HepG2 (cell line): ENCODE measurements around the gene LRPAP1. TPM values are rescaled to one million over a fixed set of nuclear protein-coding genes. Genes with fewer than 3 reads are reported as not detected.
A peak's percentile ranks its signal among the peaks of the same experiment; 100 is the strongest.
"Not testable (repeated sequence)": the region's sequence is repeated elsewhere in the genome, so short reads cannot be mapped to it uniquely, and the experiment has no call there.

Experiments
- FOSL2 ChIP-seq: sonication (generic); formaldehyde crosslinking; IDR thresholded peaks from 2 replicates; pipeline ENCODE4 v1.4.0; 2020; ENCODE audit warnings: missing genetic modification reagents
- FOXA3 ChIP-seq: IDR thresholded peaks from 2 replicates; pipeline ENCODE4 v1.6.1; 2016; ENCODE audit warnings: missing genetic modification reagents, missing compliant biosample characterization
- HMG20A ChIP-seq: IDR thresholded peaks from 2 replicates; pipeline ENCODE4 v1.6.1; 2016; ENCODE audit warnings: borderline replicate concordance
- SAP130 ChIP-seq: IDR thresholded peaks from 2 replicates; pipeline ENCODE4 v1.6.1; 2016; ENCODE audit warnings: low read depth
- THAP11 ChIP-seq: IDR thresholded peaks from 2 replicates; pipeline ENCODE4 v1.6.1; 2016; ENCODE audit warnings: missing biosample characterization, missing genetic modification reagents
- ZNF121 ChIP-seq: sonication (generic); formaldehyde crosslinking; IDR thresholded peaks from 2 replicates; pipeline ENCODE4 v1.5.0; 2020; ENCODE audit warnings: mild to moderate bottlenecking, missing genetic modification reagents
- ZNF331 ChIP-seq: sonication (generic); formaldehyde crosslinking; IDR thresholded peaks from 2 replicates; pipeline ENCODE4 v1.4.0; 2020; ENCODE audit warnings: missing genetic modification reagents
- ZNF644 ChIP-seq: IDR thresholded peaks from 2 replicates; pipeline ENCODE4 v1.6.1; 2016; ENCODE audit warnings: low read depth
- ZNF746 ChIP-seq: sonication (generic); formaldehyde crosslinking; IDR thresholded peaks from 2 replicates; pipeline ENCODE4 v1.8.0; 2022; ENCODE audit warnings: mild to moderate bottlenecking, missing genetic modification reagents
- ZNF83 ChIP-seq: sonication (generic); formaldehyde crosslinking; IDR thresholded peaks from 2 replicates; pipeline ENCODE4 v1.4.0; 2020; ENCODE audit warnings: missing genetic modification reagents, mild to moderate bottlenecking, borderline replicate concordance
- polyA plus RNA-seq, 8 experiments: library from polyadenylated mRNA; depleted of rRNA in 3 of 8; stranded (reverse) in 7 of 8; unstranded in 1 of 8; fragments of >200 nt; fragmentation: Illumina TruSeq in 4 of 8; extraction: Trizol in 4 of 8; gene quantifications; 2 replicates each; pipeline versions ENCODE4 v1.2.1 to v1.2.3, GENCODE V29; 2011 to 2016; ENCODE audit warnings: low read depth in 4 of 8, missing spikeins in 1 of 8, mixed read lengths in 1 of 8; ENCODE audit not compliant: insufficient read depth in 1 of 8
- total RNA-seq, 5 experiments: library from RNA; depleted of rRNA; stranded (reverse); fragments of >200 nt; fragmentation: Illumina TruSeq; extraction: Trizol; gene quantifications; 2 replicates each; pipeline ENCODE4 v1.2.3, GENCODE V29; 2016; ENCODE audit warnings: low read depth in 1 of 5
- TF ChIP-seq, protein P1 (sequence below), 2 experiments: fragments of 450-650 bp in 1 of 2; sonication (generic) in 1 of 2; formaldehyde crosslinking in 1 of 2; IDR thresholded peaks; 2 replicates each; pipeline versions ENCODE4 v1.6.1 to v1.8.0; 2016 to 2022; ENCODE audit warnings: antibody characterized with exemption in 1 of 2, mild to moderate bottlenecking in 1 of 2, missing genetic modification reagents in 1 of 2
- TF ChIP-seq, protein P2 (sequence below): sonication (generic); formaldehyde crosslinking; IDR thresholded peaks from 2 replicates; pipeline ENCODE4 v1.4.0; 2020; ENCODE audit warnings: missing genetic modification reagents
- TF ChIP-seq, protein P3 (sequence below): sonication (generic); formaldehyde crosslinking; IDR thresholded peaks from 2 replicates; pipeline ENCODE4 v1.4.0; 2020; ENCODE audit warnings: missing genetic modification reagents, borderline replicate concordance
- TF ChIP-seq, protein P4 (sequence below): fragments of 450-650 bp; IDR thresholded peaks from 2 replicates; pipeline ENCODE4 v1.6.1; 2016

The LRPAP1 gene
- total and polyA plus RNA-seq, 2 of the 13 experiments (the other 11 are each of a cell fraction or from before 2014, with no cell fraction given): 153 to 191 TPM

DNA sequence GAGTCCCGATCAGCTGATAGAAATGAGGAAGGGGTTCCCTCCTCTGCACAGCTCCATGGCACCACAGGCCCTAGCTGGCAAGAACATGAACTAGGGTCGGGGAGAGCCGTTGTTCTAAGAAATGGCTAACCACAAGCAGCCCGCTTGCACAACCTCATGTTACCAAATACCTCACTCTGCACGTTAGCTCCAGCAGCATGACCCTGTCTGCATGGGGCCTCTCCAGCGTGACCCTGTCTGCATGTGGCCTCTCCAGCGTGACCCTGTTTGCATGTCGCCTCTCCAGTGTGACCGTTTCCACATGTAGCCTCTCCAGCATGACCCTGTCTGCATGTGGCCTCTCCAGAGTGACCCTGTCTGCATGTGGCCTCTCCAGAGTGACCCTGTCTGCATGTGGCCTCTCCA, 24.9 kb upstream of the LRPAP1 start (continued):
- TF ChIP-seq, protein P1, sequence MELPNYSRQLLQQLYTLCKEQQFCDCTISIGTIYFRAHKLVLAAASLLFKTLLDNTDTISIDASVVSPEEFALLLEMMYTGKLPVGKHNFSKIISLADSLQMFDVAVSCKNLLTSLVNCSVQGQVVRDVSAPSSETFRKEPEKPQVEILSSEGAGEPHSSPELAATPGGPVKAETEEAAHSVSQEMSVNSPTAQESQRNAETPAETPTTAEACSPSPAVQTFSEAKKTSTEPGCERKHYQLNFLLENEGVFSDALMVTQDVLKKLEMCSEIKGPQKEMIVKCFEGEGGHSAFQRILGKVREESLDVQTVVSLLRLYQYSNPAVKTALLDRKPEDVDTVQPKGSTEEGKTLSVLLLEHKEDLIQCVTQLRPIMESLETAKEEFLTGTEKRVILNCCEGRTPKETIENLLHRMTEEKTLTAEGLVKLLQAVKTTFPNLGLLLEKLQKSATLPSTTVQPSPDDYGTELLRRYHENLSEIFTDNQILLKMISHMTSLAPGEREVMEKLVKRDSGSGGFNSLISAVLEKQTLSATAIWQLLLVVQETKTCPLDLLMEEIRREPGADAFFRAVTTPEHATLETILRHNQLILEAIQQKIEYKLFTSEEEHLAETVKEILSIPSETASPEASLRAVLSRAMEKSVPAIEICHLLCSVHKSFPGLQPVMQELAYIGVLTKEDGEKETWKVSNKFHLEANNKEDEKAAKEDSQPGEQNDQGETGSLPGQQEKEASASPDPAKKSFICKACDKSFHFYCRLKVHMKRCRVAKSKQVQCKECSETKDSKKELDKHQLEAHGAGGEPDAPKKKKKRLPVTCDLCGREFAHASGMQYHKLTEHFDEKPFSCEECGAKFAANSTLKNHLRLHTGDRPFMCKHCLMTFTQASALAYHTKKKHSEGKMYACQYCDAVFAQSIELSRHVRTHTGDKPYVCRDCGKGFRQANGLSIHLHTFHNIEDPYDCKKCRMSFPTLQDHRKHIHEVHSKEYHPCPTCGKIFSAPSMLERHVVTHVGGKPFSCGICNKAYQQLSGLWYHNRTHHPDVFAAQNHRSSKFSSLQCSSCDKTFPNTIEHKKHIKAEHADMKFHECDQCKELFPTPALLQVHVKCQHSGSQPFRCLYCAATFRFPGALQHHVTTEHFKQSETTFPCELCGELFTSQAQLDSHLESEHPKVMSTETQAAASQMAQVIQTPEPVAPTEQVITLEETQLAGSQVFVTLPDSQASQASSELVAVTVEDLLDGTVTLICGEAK (IDR thresholded peaks at IDR 0.05): not testable (repeated sequence)
- TF ChIP-seq, protein P1 (CRISPR knock-in tag; IDR thresholded peaks at IDR 0.05): peak; percentile 55; the same call in 1 of the 2 replicates
- peak; percentile 58 for TF ChIP-seq FOSL2 (CRISPR knock-in tag)
- TF ChIP-seq ZNF83 (CRISPR knock-in tag): 0 out of 2 replicates have a peak, but pooled peaks have one; percentile 57
- TF ChIP-seq, protein P2, sequence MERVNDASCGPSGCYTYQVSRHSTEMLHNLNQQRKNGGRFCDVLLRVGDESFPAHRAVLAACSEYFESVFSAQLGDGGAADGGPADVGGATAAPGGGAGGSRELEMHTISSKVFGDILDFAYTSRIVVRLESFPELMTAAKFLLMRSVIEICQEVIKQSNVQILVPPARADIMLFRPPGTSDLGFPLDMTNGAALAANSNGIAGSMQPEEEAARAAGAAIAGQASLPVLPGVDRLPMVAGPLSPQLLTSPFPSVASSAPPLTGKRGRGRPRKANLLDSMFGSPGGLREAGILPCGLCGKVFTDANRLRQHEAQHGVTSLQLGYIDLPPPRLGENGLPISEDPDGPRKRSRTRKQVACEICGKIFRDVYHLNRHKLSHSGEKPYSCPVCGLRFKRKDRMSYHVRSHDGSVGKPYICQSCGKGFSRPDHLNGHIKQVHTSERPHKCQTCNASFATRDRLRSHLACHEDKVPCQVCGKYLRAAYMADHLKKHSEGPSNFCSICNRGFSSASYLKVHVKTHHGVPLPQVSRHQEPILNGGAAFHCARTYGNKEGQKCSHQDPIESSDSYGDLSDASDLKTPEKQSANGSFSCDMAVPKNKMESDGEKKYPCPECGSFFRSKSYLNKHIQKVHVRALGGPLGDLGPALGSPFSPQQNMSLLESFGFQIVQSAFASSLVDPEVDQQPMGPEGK (CRISPR knock-in tag): peak; percentile 60
- peak; percentile 42; the same call in 1 of the 2 replicates for TF ChIP-seq ZNF746
- TF ChIP-seq ZNF644 (CRISPR knock-in tag): peak; percentile 54; the same call in 1 of the 2 replicates
- peak; percentile 82; the same call in 1 of the 2 replicates for TF ChIP-seq ZNF121
- TF ChIP-seq THAP11 (CRISPR knock-in tag): peak; percentile 72
- TF ChIP-seq, protein P3, sequence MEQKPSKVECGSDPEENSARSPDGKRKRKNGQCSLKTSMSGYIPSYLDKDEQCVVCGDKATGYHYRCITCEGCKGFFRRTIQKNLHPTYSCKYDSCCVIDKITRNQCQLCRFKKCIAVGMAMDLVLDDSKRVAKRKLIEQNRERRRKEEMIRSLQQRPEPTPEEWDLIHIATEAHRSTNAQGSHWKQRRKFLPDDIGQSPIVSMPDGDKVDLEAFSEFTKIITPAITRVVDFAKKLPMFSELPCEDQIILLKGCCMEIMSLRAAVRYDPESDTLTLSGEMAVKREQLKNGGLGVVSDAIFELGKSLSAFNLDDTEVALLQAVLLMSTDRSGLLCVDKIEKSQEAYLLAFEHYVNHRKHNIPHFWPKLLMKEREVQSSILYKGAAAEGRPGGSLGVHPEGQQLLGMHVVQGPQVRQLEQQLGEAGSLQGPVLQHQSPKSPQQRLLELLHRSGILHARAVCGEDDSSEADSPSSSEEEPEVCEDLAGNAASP (CRISPR knock-in tag): peak; percentile 62; the same call in 1 of the 2 replicates
- TF ChIP-seq FOXA3 (CRISPR knock-in tag): peak; percentile 73
- TF ChIP-seq ZNF331 (CRISPR knock-in tag): 0 out of 2 replicates have a peak, but pooled peaks have one; percentile 41
- TF ChIP-seq, protein P4, sequence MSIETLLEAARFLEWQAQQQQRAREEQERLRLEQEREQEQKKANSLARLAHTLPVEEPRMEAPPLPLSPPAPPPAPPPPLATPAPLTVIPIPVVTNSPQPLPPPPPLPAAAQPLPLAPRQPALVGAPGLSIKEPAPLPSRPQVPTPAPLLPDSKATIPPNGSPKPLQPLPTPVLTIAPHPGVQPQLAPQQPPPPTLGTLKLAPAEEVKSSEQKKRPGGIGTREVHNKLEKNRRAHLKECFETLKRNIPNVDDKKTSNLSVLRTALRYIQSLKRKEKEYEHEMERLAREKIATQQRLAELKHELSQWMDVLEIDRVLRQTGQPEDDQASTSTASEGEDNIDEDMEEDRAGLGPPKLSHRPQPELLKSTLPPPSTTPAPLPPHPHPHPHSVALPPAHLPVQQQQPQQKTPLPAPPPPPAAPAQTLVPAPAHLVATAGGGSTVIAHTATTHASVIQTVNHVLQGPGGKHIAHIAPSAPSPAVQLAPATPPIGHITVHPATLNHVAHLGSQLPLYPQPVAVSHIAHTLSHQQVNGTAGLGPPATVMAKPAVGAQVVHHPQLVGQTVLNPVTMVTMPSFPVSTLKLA: peak; percentile 60
- TF ChIP-seq SAP130 (CRISPR knock-in tag): peak; percentile 70
- TF ChIP-seq HMG20A (CRISPR knock-in tag): peak; percentile 63; the same call in 1 of the 2 replicates
